Measurements from ENCODE around the gene ADRM1.

The ADRM1 gene

GRCh38 chr20:62354811-62355341 is 52.1 kb downstream of the ADRM1 start:
- TF ChIP-seq CTCF (IDR thresholded peaks at IDR 0.05; ENCODE audit: control extremely low read depth, extremely low read depth, low read depth, missing control alignments), result no peak
- no peak for DNase-seq (ENCODE audit: extremely low spot score)
- ChIA-PET POLR2A (no interaction called here), CTCF (no interaction called here)

GRCh38 chr20:62355516-62355877 is 52.7 kb downstream of the ADRM1 start:
- ChIA-PET POLR2A (no interaction called here), CTCF (interaction anchor here (2.1 kb wide), 1 partner anchor 27 kb away, joined by 8 read pairs; no protein-coding TSS in a partner anchor)
- no peak for DNase-seq (ENCODE audit: extremely low spot score)
- TF ChIP-seq CTCF (IDR thresholded peaks at IDR 0.05; ENCODE audit: control extremely low read depth, extremely low read depth, low read depth, missing control alignments), result no peak

DNA sequence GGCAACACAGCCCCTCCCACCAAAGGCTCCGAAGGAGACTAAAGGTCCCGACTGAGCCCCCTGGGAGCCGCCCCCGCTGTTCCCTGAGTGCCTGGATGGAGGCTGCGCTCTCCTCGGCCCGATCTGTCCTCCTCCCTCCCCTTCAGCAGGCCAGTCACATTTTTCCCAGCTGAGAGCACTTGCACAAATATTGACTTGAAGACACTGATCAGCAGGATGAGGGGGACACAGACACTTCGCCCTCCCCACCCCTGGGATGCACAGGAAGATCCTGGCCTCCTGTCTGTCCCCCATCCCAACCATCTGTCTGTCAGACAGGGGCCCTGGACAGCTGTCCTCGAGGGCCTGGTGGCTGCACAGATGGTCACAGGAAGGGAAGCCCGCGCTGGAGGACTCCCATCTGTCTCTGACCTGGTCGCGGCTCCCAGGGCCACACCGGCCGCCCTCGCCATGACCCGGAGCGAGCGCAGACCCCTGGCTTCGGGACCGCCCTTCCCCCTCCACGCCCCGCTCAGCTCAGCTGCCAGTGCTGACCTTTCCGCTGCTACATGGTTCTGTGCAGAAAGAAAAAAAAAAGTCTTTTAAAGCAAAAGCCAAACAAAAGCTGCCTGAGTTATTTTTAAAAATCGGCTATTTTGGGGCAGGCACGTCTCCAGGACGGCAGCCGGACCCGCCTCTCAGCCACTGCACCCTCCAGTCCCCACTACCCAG is 53.2 kb downstream of the ADRM1 start:
- CTCF ChIA-PET, result interaction anchor here (2.1 kb wide), 1 partner anchor 26 kb away, joined by 8 read pairs; no protein-coding TSS in a partner anchor
- no peak for TF ChIP-seq CTCF (IDR thresholded peaks at IDR 0.05; ENCODE audit: control extremely low read depth, extremely low read depth, low read depth, missing control alignments)
- POLR2A ChIA-PET, result no interaction called here
- DNase-seq (ENCODE audit: extremely low spot score), result no peak

- TF ChIP-seq CTCF (IDR thresholded peaks at IDR 0.05; ENCODE audit: control extremely low read depth, extremely low read depth, low read depth, missing control alignments), result no peak
- DNase-seq (ENCODE audit: extremely low spot score), result no peak
- POLR2A ChIA-PET, result no interaction called here
- CTCF ChIA-PET, result interaction anchor here (1.3 to 2.1 kb wide), 2 partner anchors 11 to 26 kb away, joined by 5 to 8 read pairs; partner anchors contain the start of gene LAMA5
Measured at GRCh38 chr20:62356589-62357186, 53.9 kb downstream of the ADRM1 start.

DNA sequence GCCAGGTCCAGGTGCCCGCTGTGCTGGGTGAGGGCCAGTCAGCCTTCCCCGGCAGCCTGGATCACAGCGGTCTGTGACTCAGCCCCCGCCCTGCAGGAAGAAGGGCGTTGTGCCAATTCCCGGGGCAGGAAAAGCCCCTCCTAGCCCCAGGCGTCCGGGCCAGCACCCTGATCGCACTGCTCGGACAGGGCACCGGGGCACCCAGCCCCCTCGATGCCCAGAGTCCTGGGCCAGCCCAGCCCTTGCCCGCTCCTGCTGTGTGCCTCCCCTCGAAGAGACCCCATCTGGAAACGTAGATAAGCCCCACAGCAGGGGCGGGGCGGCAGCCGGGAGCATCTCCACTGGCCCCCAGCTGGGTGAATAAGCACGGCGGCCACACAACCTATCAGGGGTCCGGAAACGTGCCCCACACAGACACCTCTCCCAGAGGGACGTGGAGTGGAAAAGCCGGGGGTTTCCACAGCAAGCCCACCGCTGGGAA is 54.4 kb downstream of the ADRM1 start:
- no peak for TF ChIP-seq CTCF (IDR thresholded peaks at IDR 0.05; ENCODE audit: control extremely low read depth, extremely low read depth, low read depth, missing control alignments)
- ChIA-PET POLR2A (no interaction called here), CTCF (interaction anchor here (1.3 to 2.1 kb wide), 2 partner anchors 10 to 25 kb away, joined by 5 to 8 read pairs; partner anchors contain the start of gene LAMA5)
- no peak for DNase-seq (ENCODE audit: extremely low spot score)

- no peak for DNase-seq (ENCODE audit: extremely low spot score)
- no peak for TF ChIP-seq CTCF (IDR thresholded peaks at IDR 0.05; ENCODE audit: control extremely low read depth, extremely low read depth, low read depth, missing control alignments)
Measured at GRCh38 chr20:62357681-62358080, 54.9 kb downstream of the ADRM1 start.

More at GRCh38 chr20:62357681-62358080, 54.9 kb downstream of the ADRM1 start:
- POLR2A ChIA-PET, result no interaction called here
- CTCF ChIA-PET, result interaction anchor here (1.1 to 1.3 kb wide), 2 partner anchors 10 to 55 kb away, joined by 3 to 5 read pairs; partner anchors contain the start of genes ADRM1 and LAMA5
